ENCODE results near the gene GPR65. TPM values are rescaled to one million over a fixed set of nuclear protein-coding genes. Genes with fewer than 3 reads are reported as not detected.

The GPR65 gene
- total RNA-seq, 1 experiment from 2014 or later: not detected

DNA sequence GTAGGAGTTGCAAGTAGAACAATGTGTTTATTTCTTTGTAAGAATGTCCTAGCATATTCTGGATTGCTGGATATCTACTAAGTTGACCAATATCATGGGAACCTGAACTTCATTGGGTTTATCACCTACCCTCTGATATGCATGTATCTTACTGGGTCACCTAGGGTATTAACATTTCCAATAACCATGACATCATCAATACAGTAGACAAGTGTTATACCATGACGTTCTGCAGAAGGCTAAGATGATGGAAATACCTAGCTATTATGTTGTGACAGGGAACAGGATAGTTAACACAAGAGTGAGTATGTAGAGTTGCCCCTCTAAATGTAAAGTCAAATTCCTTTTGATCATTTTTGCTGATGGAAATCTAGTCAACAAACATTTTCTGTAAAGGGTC, 26.0 kb downstream of the GPR65 start:
- in situ Hi-C loops (cut with HindIII; ENCODE audit: low sequenced_read_pairs): no loop called here
- DNase-seq (ENCODE audit: low spot score): no peak

GRCh38 chr14:88032373-88032772, 27.4 kb downstream of the GPR65 start:
- DNase-seq (ENCODE audit: low spot score): no peak
- in situ Hi-C loops (cut with HindIII; ENCODE audit: low sequenced_read_pairs): no loop called here

GRCh38 chr14:88034076-88034475, 29.1 kb downstream of the GPR65 start:
- in situ Hi-C loops (cut with HindIII; ENCODE audit: low sequenced_read_pairs): no loop called here
- no peak for DNase-seq (ENCODE audit: low spot score)

GRCh38 chr14:88036422-88036821, 31.5 kb downstream of the GPR65 start:
- DNase-seq (ENCODE audit: low spot score): no peak
- in situ Hi-C loops (cut with HindIII; ENCODE audit: low sequenced_read_pairs): no loop called here

GRCh38 chr14:88037325-88037724, 32.4 kb downstream of the GPR65 start:
- in situ Hi-C loops (cut with HindIII; ENCODE audit: low sequenced_read_pairs): no loop called here
- peak; percentile 9 for DNase-seq (ENCODE audit: low spot score)

DNA sequence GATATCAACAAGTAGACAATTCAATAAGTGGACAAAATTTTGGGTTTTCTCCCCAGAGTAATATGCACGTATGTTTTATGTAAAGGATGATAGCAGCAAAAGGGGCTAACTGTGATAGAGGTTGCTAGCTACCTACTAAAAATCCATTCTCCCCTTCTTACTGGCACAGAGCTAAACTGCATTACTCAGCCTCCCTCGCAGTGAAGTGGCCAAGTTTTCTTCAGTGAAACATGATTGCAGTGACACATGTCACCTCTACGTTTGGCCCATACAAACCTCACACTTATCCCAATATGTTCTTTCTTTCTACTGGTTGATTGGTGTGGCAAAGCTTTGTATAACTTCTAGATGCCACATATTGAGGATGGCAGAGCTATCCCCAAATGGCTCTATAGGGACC, 34.3 kb downstream of the GPR65 start:
- DNase-seq (ENCODE audit: low spot score): peak; percentile 39
- in situ Hi-C loops (cut with HindIII; ENCODE audit: low sequenced_read_pairs): no loop called here

DNA sequence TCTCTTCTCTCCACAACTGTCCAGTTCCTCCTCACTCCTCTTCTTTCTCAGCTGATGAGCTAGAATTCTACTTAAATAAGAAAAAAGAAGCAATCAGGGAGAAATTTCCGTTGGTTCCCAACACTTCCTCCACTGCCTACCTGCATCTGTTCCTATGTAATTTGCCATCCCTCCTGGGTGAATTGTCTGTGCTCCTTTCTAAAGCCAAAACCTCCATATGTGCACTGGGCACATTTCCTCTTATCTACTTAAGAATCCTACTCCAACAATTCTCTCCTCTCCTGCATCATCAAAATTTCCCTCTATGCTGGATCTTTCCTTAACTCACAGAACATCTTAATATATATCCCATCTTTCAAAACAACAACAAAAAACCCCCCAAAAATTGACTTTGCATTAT, 35.2 kb downstream of the GPR65 start:
- in situ Hi-C loops (cut with HindIII; ENCODE audit: low sequenced_read_pairs): no loop called here
- DNase-seq (ENCODE audit: low spot score): peak; percentile 92

- in situ Hi-C loops (cut with HindIII; ENCODE audit: low sequenced_read_pairs): no loop called here
- no peak for DNase-seq (ENCODE audit: low spot score)
These were observed 38.9 kb downstream of the GPR65 start for GRCh38 chr14:88043529-88044443.

- no peak for DNase-seq (ENCODE audit: low spot score)
- in situ Hi-C loops (cut with HindIII; ENCODE audit: low sequenced_read_pairs): no loop called here
These were observed 39.5 kb downstream of the GPR65 start for GRCh38 chr14:88044444-88044758.

- no peak for DNase-seq (ENCODE audit: low spot score)
- in situ Hi-C loops (cut with HindIII; ENCODE audit: low sequenced_read_pairs): no loop called here
These were observed 40.0 kb downstream of the GPR65 start for GRCh38 chr14:88044776-88045446.

DNA sequence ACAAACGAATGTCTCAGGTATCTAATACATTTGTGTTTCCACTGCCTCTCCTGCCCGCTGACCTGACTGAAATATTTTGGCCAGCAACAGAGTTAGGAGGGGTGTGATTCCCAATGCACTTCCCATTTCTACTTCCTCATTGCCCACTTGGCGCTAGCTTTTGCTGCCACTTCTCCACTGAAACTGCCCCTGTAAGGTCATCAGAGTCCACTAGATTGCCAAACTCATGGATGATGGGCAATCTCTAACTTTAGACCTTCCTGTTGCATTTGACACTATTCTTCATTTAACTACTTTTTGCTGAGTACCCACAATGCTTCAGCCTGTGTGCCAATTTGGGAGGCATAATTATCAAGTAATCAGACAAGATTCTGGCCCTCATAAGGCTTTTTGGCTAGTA, 40.8 kb downstream of the GPR65 start:
- in situ Hi-C loops (cut with HindIII; ENCODE audit: low sequenced_read_pairs): no loop called here
- DNase-seq (ENCODE audit: low spot score): no peak

DNA sequence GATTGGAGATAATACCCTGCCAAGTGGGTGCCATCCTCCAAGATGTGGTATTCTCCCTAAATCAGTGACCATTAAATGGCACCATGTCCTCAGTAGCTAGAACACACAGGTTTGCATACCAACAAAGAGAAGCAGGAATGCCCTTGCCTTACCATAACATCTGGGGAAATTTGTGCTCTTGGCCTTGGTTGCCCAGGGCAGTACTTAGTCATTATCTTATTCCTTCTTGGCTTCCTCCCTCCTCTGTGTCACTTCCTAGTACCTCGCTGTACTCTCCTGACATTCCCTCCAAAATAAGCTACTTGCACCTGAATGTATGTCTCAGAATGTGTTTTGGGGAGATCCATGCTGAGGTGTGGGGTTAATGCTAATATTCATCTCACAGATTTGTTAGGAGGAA, 43.4 kb downstream of the GPR65 start:
- in situ Hi-C loops (cut with HindIII; ENCODE audit: low sequenced_read_pairs): no loop called here
- DNase-seq (ENCODE audit: low spot score): no peak

GRCh38 chr14:88049266-88049665, 44.3 kb downstream of the GPR65 start:
- no peak for DNase-seq (ENCODE audit: low spot score)
- in situ Hi-C loops (cut with HindIII; ENCODE audit: low sequenced_read_pairs): no loop called here

- in situ Hi-C loops (cut with HindIII; ENCODE audit: low sequenced_read_pairs): no loop called here
- DNase-seq (ENCODE audit: low spot score): no peak
These were observed 45.0 kb downstream of the GPR65 start for GRCh38 chr14:88049936-88050335.

DNA sequence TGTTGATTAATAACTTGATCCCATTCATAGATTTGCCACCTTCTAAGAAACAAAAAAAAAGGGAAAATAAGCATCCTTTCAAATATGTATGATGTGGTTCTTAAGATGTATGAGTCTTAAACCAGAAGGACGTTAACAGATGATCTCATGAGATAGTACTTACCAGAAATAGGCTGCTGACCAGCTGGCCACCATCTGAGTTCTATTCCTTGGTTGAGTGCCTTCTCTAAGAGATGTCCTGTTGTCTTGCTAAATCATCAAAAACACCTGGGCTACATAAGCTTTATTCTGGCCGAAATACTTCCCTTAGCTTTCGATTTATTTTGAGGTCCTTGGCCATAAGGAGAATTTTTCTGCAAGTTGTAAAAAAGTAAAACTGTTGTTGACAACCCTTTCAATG, 55.6 kb downstream of the GPR65 start:
- in situ Hi-C loops (cut with HindIII; ENCODE audit: low sequenced_read_pairs): no loop called here
- DNase-seq (ENCODE audit: low spot score): peak; percentile 7

DNA sequence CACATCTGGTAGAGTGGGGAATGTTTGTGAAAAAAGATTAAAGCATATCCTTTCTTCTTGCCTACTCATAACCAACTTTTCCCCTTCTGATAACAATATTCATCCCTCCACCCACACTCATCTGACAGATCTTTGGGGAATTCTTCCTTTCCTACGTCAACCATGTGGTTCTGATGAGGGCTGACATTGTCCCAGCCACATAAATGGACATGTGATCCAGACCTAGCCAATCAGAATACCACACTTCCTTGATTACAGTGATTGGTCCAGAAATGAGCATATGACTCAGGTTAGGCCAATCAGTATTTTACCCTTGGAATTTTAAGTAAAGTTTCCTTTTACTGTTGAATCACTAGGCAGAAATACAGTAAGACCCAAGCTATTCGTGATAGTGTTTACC, 58.9 kb downstream of the GPR65 start:
- in situ Hi-C loops (cut with HindIII; ENCODE audit: low sequenced_read_pairs): no loop called here
- no peak for DNase-seq (ENCODE audit: low spot score)

Other genes with a start within 250 kb of the GPR65 start
- gene GALC, start 12.0 kb upstream of the GPR65 start, total RNA-seq (2014; rRNA removed; shearing (Covaris generic)): 7.5 and 9.7 TPM in 2 replicates

All from G401 (cell line).